GM12878 (cell line): ENCODE measurements around the gene PGK1. TPM values are rescaled to one million over a fixed set of nuclear protein-coding genes. Genes with fewer than 3 reads are reported as not detected.

Experiments used
- polyA plus RNA-seq, 11 experiments: library from polyadenylated mRNA; depleted of rRNA in 4 of 11; unstranded in 6 of 11; stranded (reverse) in 5 of 11; fragments of >200 nt; fragmentation: Nextera tagmentation in 4 of 11; fragmentation: Illumina TruSeq in 1 of 11; extraction: Ambion mirVana in 4 of 11; extraction: Trizol in 1 of 11; gene quantifications; 1 replicate in 1 of 11; 2 replicates in 10 of 11; pipeline versions ENCODE4 v1.2.1 to v1.2.3, GENCODE V29; 2011 to 2016; ENCODE audit warnings: inconsistent platforms in 2 of 11, missing spikeins in 2 of 11, low read depth in 1 of 11
- total RNA-seq, 4 experiments: library from RNA; depleted of rRNA in 3 of 4; stranded (reverse); fragments of >200 nt in 3 of 4; fragmentation: Illumina TruSeq in 1 of 4; extraction: Trizol in 1 of 4; gene quantifications; 2 replicates each; pipeline versions ENCODE4 v1.2.1 to v1.2.3, GENCODE V29; 2013 to 2021

PGK1 gene
- total and polyA plus RNA-seq, 10 of the 15 experiments (the other 5 are each of a cell fraction or from before 2014, with no cell fraction given) = 370 to 1,825 (median 629) TPM

Other genes starting within 250 kb of the PGK1 start
- gene MAGT1, start 208.8 kb upstream of the PGK1 start, total RNA-seq (2014; rRNA removed) = 53.8 and 69.0 TPM in 2 replicates
- gene MAGT1, start 208.8 kb upstream of the PGK1 start, total RNA-seq (2014; rRNA removed; fragmentation: Illumina TruSeq; extraction: Trizol) = 54.8 and 57.1 TPM in 2 replicates
- 36.7 and 41.8 TPM in 2 replicates for gene MAGT1, start 208.8 kb upstream of the PGK1 start, total RNA-seq (2021)
- 44.6 and 55.0 TPM in 2 replicates for gene MAGT1, start 208.8 kb upstream of the PGK1 start, polyA plus RNA-seq (2011; rRNA removed)
- 45.3 and 48.1 TPM in 2 replicates for gene MAGT1, start 208.8 kb upstream of the PGK1 start, polyA plus RNA-seq (2014; fragmentation: Illumina TruSeq; extraction: Trizol)
- gene MAGT1, start 208.8 kb upstream of the PGK1 start, polyA plus RNA-seq (2014; fragmentation: Nextera tagmentation; extraction: Ambion mirVana) = 10 to 100 TPM; 28.0 to 41.3 TPM
- gene MAGT1, start 208.8 kb upstream of the PGK1 start, polyA plus RNA-seq (2014; rRNA removed) = 41.2 and 47.7 TPM in 2 replicates
- 10 to 100 TPM; 49.9 to 59.1 TPM for gene MAGT1, start 208.8 kb upstream of the PGK1 start, polyA plus RNA-seq (2016; fragmentation: Nextera tagmentation; extraction: Ambion mirVana)
- 467 and 534 TPM in 2 replicates for gene COX7B, start 204.8 kb upstream of the PGK1 start, total RNA-seq (2014; rRNA removed)
- gene COX7B, start 204.8 kb upstream of the PGK1 start, total RNA-seq (2014; rRNA removed; fragmentation: Illumina TruSeq; extraction: Trizol) = 691 and 726 TPM in 2 replicates
- gene COX7B, start 204.8 kb upstream of the PGK1 start, total RNA-seq (2021) = 331 and 332 TPM in 2 replicates
- 1,589 and 1,856 TPM in 2 replicates for gene COX7B, start 204.8 kb upstream of the PGK1 start, polyA plus RNA-seq (2011; rRNA removed)
- 727 and 839 TPM in 2 replicates for gene COX7B, start 204.8 kb upstream of the PGK1 start, polyA plus RNA-seq (2014; fragmentation: Illumina TruSeq; extraction: Trizol)
- 1,000 to 10,000 TPM; 2,041 to 2,070 TPM for gene COX7B, start 204.8 kb upstream of the PGK1 start, polyA plus RNA-seq (2014; fragmentation: Nextera tagmentation; extraction: Ambion mirVana)
- gene COX7B, start 204.8 kb upstream of the PGK1 start, polyA plus RNA-seq (2014; rRNA removed) = 747 and 862 TPM in 2 replicates
- 1,000 to 10,000 TPM; 1,113 to 1,176 TPM for gene COX7B, start 204.8 kb upstream of the PGK1 start, polyA plus RNA-seq (2016; fragmentation: Nextera tagmentation; extraction: Ambion mirVana)
- 8.8 and 11.3 TPM in 2 replicates for gene ATP7A, start 193.6 kb upstream of the PGK1 start, total RNA-seq (2014; rRNA removed)
- gene ATP7A, start 193.6 kb upstream of the PGK1 start, total RNA-seq (2014; rRNA removed; fragmentation: Illumina TruSeq; extraction: Trizol) = 12.0 and 12.9 TPM in 2 replicates
- gene ATP7A, start 193.6 kb upstream of the PGK1 start, total RNA-seq (2021) = 9.2 and 9.3 TPM in 2 replicates
- gene ATP7A, start 193.6 kb upstream of the PGK1 start, polyA plus RNA-seq (2011; rRNA removed) = 11.4 and 16.9 TPM in 2 replicates
- gene ATP7A, start 193.6 kb upstream of the PGK1 start, polyA plus RNA-seq (2014; fragmentation: Illumina TruSeq; extraction: Trizol) = 7.5 and 9.4 TPM in 2 replicates
- gene ATP7A, start 193.6 kb upstream of the PGK1 start, polyA plus RNA-seq (2014; fragmentation: Nextera tagmentation; extraction: Ambion mirVana) = 1 to 10 TPM; 2.5 to 3.7 TPM
- 4.1 and 5.2 TPM in 2 replicates for gene ATP7A, start 193.6 kb upstream of the PGK1 start, polyA plus RNA-seq (2014; rRNA removed)
- 1 to 10 TPM; 6.5 to 7.7 TPM for gene ATP7A, start 193.6 kb upstream of the PGK1 start, polyA plus RNA-seq (2016; fragmentation: Nextera tagmentation; extraction: Ambion mirVana)
- gene PGAM4, start 134.6 kb upstream of the PGK1 start, total RNA-seq (2014; rRNA removed) = not detected in 2 replicates
- gene PGAM4, start 134.6 kb upstream of the PGK1 start, total RNA-seq (2014; rRNA removed; fragmentation: Illumina TruSeq; extraction: Trizol) = not detected in 2 replicates
- gene PGAM4, start 134.6 kb upstream of the PGK1 start, total RNA-seq (2021) = 0.44 TPM in 1 of 2 replicates, not detected in the other
- 0.29 and 0.80 TPM in 2 replicates for gene PGAM4, start 134.6 kb upstream of the PGK1 start, polyA plus RNA-seq (2011; rRNA removed)
- gene PGAM4, start 134.6 kb upstream of the PGK1 start, polyA plus RNA-seq (2014; fragmentation: Illumina TruSeq; extraction: Trizol) = 0.24 TPM in 1 of 2 replicates, not detected in the other
- gene PGAM4, start 134.6 kb upstream of the PGK1 start, polyA plus RNA-seq (2014; fragmentation: Nextera tagmentation; extraction: Ambion mirVana) = not detected
- 0.14 TPM in 1 of 2 replicates, not detected in the other for gene PGAM4, start 134.6 kb upstream of the PGK1 start, polyA plus RNA-seq (2014; rRNA removed)
- under 1 TPM in 1 of 2 experiments, not detected in 1; 0.29 TPM for gene PGAM4, start 134.6 kb upstream of the PGK1 start, polyA plus RNA-seq (2016; fragmentation: Nextera tagmentation; extraction: Ambion mirVana)
- gene TAF9B, start 35.4 kb downstream of the PGK1 start, total RNA-seq (2014; rRNA removed) = 22.6 and 29.5 TPM in 2 replicates
- gene TAF9B, start 35.4 kb downstream of the PGK1 start, total RNA-seq (2014; rRNA removed; fragmentation: Illumina TruSeq; extraction: Trizol) = 23.3 and 23.7 TPM in 2 replicates
- 14.9 and 15.4 TPM in 2 replicates for gene TAF9B, start 35.4 kb downstream of the PGK1 start, total RNA-seq (2021)
- gene TAF9B, start 35.4 kb downstream of the PGK1 start, polyA plus RNA-seq (2011; rRNA removed) = 22.0 and 26.7 TPM in 2 replicates
- 28.9 and 40.5 TPM in 2 replicates for gene TAF9B, start 35.4 kb downstream of the PGK1 start, polyA plus RNA-seq (2014; fragmentation: Illumina TruSeq; extraction: Trizol)
- gene TAF9B, start 35.4 kb downstream of the PGK1 start, polyA plus RNA-seq (2014; fragmentation: Nextera tagmentation; extraction: Ambion mirVana) = 10 to 100 TPM; 19.0 to 20.8 TPM
- 15.4 and 15.7 TPM in 2 replicates for gene TAF9B, start 35.4 kb downstream of the PGK1 start, polyA plus RNA-seq (2014; rRNA removed)
- 10 to 100 TPM; 41.5 to 42.5 TPM for gene TAF9B, start 35.4 kb downstream of the PGK1 start, polyA plus RNA-seq (2016; fragmentation: Nextera tagmentation; extraction: Ambion mirVana)
- 26.7 and 30.9 TPM in 2 replicates for gene CYSLTR1, start 223.4 kb downstream of the PGK1 start, total RNA-seq (2014; rRNA removed)
- gene CYSLTR1, start 223.4 kb downstream of the PGK1 start, total RNA-seq (2014; rRNA removed; fragmentation: Illumina TruSeq; extraction: Trizol) = 31.9 and 32.9 TPM in 2 replicates
- gene CYSLTR1, start 223.4 kb downstream of the PGK1 start, total RNA-seq (2021) = 21.2 and 22.1 TPM in 2 replicates
- gene CYSLTR1, start 223.4 kb downstream of the PGK1 start, polyA plus RNA-seq (2011; rRNA removed) = 16.5 and 22.6 TPM in 2 replicates
- gene CYSLTR1, start 223.4 kb downstream of the PGK1 start, polyA plus RNA-seq (2014; fragmentation: Illumina TruSeq; extraction: Trizol) = 28.9 and 32.0 TPM in 2 replicates
- 10 to 100 TPM; 27.9 to 42.0 TPM for gene CYSLTR1, start 223.4 kb downstream of the PGK1 start, polyA plus RNA-seq (2014; fragmentation: Nextera tagmentation; extraction: Ambion mirVana)
- 10.7 and 13.7 TPM in 2 replicates for gene CYSLTR1, start 223.4 kb downstream of the PGK1 start, polyA plus RNA-seq (2014; rRNA removed)
- 10 to 100 TPM; 18.0 to 20.5 TPM for gene CYSLTR1, start 223.4 kb downstream of the PGK1 start, polyA plus RNA-seq (2016; fragmentation: Nextera tagmentation; extraction: Ambion mirVana)